Subcutaneous abdominal adipose tissue (tissue), 5 donors: ENCODE data around the gene KCNQ4.

ENCODE experiments used
- H3K27ac ChIP-seq: one replicate; pipeline ENCODE4 v1.7.0; 2013; ENCODE audit warnings: low read depth, mild to moderate bottlenecking, inconsistent platforms, low read length, moderate library complexity
- H3K27me3 ChIP-seq, 5 donors: one replicate each; pipeline ENCODE4 v1.7.0; 2013; ENCODE audit warnings: low read length in 5 of 5, inconsistent platforms in 1 of 5; ENCODE audit not compliant: control insufficient read depth in 5 of 5, insufficient read depth in 4 of 5
- H3K36me3 ChIP-seq, 5 donors: one replicate each; pipeline ENCODE4 v1.7.0; 2013; ENCODE audit warnings: low read length in 5 of 5; ENCODE audit not compliant: control insufficient read depth in 5 of 5, insufficient read depth in 5 of 5
- H3K4me1 ChIP-seq, 5 donors: one replicate each; pipeline ENCODE4 v1.7.0; 2013; ENCODE audit warnings: low read length in 5 of 5, mild to moderate bottlenecking in 3 of 5, moderate library complexity in 1 of 5; ENCODE audit not compliant: control insufficient read depth in 5 of 5, insufficient read depth in 5 of 5
- H3K4me3 ChIP-seq, 5 donors: one replicate each; pipeline ENCODE4 v1.7.0; 2013; ENCODE audit warnings: low read length in 5 of 5, low read depth in 1 of 5
- H3K9ac ChIP-seq, 5 donors: one replicate each; pipeline ENCODE4 v1.7.0; 2013; ENCODE audit warnings: low read length in 5 of 5, mild to moderate bottlenecking in 4 of 5, moderate library complexity in 3 of 5
- H3K9me3 ChIP-seq, 5 donors: one replicate each; pipeline ENCODE4 v1.7.0; 2013; ENCODE audit warnings: low read length in 5 of 5; ENCODE audit not compliant: control insufficient read depth in 5 of 5
- donor health status: healthy.
- donor health status: healthy.
- donor health status: healthy.
- donor health status: healthy.
- donor health status: healthy.

KCNQ4 gene

DNA sequence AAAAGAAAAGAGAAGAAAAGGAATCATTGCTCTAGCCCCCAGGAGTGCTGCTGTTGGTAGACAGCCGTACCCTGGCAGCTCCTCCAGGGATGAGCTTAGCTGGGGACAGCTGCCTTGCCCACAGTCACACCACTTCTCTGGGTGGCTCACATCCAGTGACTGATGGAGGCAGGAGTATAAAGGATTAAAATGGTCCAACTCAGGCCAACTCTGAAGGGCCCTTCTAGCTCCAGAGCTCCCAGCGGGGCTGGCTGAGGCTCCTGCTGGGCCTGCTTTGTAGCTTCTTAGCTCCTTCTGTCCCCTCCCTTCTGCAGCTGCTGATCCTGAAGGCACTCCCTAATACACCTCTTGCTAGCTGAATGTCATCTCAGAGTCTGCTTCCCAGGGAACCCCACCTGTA lies 74.2 kb downstream of the KCNQ4 start:
- Histone ChIP-seq H3K9ac (no peak overlapping the region), H3K27ac (no peak overlapping the region), H3K4me3 (no peak overlapping the region), H3K9me3 (no peaks in the 10 kb centered on the region), H3K36me3 (no peaks in the 10 kb centered on the region), H3K4me1 (peaks cover 2 to 21% (median 18%) of the 10 kb centered on the region in 5 donors), H3K27me3 (no peaks in the 10 kb centered on the region)

- no peaks in the 10 kb centered on the region for H3K27me3 ChIP-seq
- no peak overlapping the region for H3K9ac ChIP-seq
- H3K4me1 ChIP-seq, result peaks cover 2 to 20% (median 15%) of the 10 kb centered on the region in 5 donors
- H3K36me3 ChIP-seq, result no peaks in the 10 kb centered on the region
- H3K4me3 ChIP-seq, result no peak overlapping the region
- no peak overlapping the region for H3K27ac ChIP-seq
- no peaks in the 10 kb centered on the region for H3K9me3 ChIP-seq
Measured at GRCh38 chr1:40858856-40859416, 75.3 kb downstream of the KCNQ4 start.

- no peaks in the 10 kb centered on the region for H3K36me3 ChIP-seq
- peak overlapping the region; percentile 84 for H3K27ac ChIP-seq
- H3K9me3 ChIP-seq, result no peaks in the 10 kb centered on the region
- no peaks in the 10 kb centered on the region for H3K27me3 ChIP-seq
- H3K4me3 ChIP-seq, result peak overlapping the region; percentile 55 to 79 (median 65)
- H3K9ac ChIP-seq, result peak overlapping the region in 4 of 5 donors; percentile 43 to 80 (median 62)
- H3K4me1 ChIP-seq, result peaks cover 2 to 20% (median 14%) of the 10 kb centered on the region in 5 donors
Measured at GRCh38 chr1:40860706-40861223, 77.2 kb downstream of the KCNQ4 start.

DNA sequence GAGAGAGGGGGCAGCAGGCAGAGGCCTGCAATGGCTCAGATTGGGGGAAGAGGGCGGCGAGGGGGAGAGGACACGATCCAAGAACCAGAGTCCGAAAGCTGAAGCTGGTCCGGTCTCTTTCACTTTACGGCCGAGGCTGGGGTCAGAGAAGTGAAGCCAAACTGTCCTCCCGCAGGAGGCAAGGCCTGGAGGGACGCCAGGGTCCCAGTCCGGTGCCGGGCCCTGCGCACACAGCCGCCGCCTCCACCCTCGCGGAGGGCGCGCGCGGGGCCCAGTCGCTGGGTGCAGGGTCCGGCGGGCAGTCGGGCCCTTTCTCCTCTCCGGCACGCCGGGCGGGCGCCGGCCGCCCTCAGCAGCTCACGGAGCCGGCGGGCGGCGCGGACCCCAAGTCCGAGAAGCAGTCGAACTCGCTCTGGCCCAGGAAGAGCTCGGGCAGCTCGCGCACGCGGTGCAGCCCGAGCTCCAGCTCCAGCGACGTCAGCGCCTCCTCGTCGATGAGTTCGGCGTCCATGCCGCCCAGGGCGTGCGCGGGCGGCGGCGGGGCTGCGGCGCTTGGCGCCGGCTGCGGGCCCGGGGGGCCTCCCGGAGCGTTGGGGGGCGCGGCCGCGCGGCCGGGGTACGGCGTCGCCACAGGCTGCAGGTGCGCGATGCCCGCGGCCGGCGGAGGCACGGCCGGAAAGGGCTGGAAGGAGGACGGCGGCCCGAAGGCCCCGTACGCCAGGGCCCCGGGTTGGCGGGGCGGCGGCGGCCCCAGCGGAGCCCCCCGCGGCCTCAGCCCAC lies 77.8 kb downstream of the KCNQ4 start:
- Histone ChIP-seq H3K27me3 (no peaks in the 10 kb centered on the region), H3K4me1 (peaks cover 2 to 23% (median 20%) of the 10 kb centered on the region in 5 donors), H3K27ac (peak overlapping the region; percentile 84), H3K36me3 (no peaks in the 10 kb centered on the region), H3K9me3 (no peaks in the 10 kb centered on the region), H3K9ac (peak overlapping the region in 4 of 5 donors; percentile 64 to 80 (median 69)), H3K4me3 (peak overlapping the region; percentile 55 to 79 (median 65))

DNA sequence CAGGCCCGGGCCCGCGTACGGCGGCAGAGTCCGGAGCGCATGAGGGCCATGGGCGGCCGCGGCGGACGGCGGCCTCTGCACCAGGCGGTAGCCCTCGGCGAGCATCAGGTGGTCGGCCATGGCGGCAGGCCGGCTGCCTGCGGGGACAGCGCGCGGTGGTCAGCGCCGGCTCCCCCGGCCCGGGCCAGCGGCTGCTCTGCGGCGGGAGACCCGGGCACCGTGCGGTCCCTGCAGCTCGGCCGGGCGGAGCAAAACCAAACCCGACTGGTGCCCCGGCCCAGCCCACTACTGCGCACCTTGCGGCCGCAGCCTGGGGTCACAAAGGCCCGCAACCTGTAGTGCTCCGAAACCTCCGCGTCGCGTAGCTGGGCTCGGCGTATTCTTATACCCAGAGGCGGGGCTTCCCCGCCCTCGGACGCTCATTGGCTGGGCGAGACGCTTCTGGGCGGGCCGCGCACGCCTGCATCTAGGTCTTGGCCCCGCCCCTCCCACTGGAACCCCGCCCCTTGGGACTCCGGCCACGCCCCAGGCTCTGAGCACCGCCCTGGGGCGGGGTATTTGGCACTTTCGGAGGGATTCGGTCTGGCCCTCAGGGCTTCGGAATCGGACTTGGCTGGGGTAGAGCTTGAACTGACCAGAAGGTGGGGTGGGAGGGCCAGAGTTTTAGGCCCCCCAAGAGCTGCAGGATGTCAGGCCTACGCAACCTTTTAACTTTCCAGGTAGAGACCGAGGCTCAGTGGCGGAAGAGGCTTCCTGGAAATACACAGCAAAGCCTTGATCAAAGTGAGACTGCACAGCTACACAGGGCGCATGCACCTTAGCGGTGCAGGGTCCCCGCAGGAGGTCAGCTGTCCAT lies 78.6 kb downstream of the KCNQ4 start, which contains the start of gene CITED4:
TSS of gene CITED4 (minus strand) at position 356 of the 856 bp plus-strand sequence. CDS start at position 120, 236 bp downstream.
- Histone ChIP-seq H3K4me3 (peak within 1 kb of the TSS; percentile 63 to 79 (median 70)), H3K27me3 (no peaks in the 10 kb centered on the region), H3K9ac (peak within 1 kb of the TSS in 4 of 5 donors; percentile 64 to 80 (median 69)), H3K4me1 (peaks cover 2 to 23% (median 20%) of the 10 kb centered on the region in 5 donors), H3K9me3 (no peaks in the 10 kb centered on the region), H3K36me3 (no peaks in the 10 kb centered on the region), H3K27ac (peak within 1 kb of the TSS; percentile 84)

- Histone ChIP-seq H3K4me3 (no peak overlapping the region), H3K36me3 (no peaks in the 10 kb centered on the region), H3K27ac (no peak overlapping the region), H3K9ac (no peak overlapping the region), H3K27me3 (no peaks in the 10 kb centered on the region), H3K4me1 (peaks cover 0 to 6% (median 3%) of the 10 kb centered on the region in 5 donors), H3K9me3 (peaks cover 3 to 7% (median 6%) of the 10 kb centered on the region in 5 donors)
Measured at GRCh38 chr1:40868051-40868723, 84.6 kb downstream of the KCNQ4 start.

- no peak overlapping the region for H3K4me3 ChIP-seq
- H3K27ac ChIP-seq, result no peak overlapping the region
- H3K4me1 ChIP-seq, result peaks cover 0 to 6% (median 5%) of the 10 kb centered on the region in 5 donors
- no peaks in the 10 kb centered on the region for H3K27me3 ChIP-seq
- H3K9me3 ChIP-seq, result peaks cover 3 to 7% (median 6%) of the 10 kb centered on the region in 5 donors
- no peak overlapping the region for H3K9ac ChIP-seq
- no peaks in the 10 kb centered on the region for H3K36me3 ChIP-seq
Measured at GRCh38 chr1:40870135-40870728, 86.6 kb downstream of the KCNQ4 start.

- Histone ChIP-seq H3K27ac (no peak overlapping the region), H3K27me3 (no peaks in the 10 kb centered on the region)
Measured at GRCh38 chr1:40872276-40872675, 88.7 kb downstream of the KCNQ4 start.

More at GRCh38 chr1:40872276-40872675, 88.7 kb downstream of the KCNQ4 start:
- H3K9ac ChIP-seq, result no peak overlapping the region
- peaks cover 0 to 7% (median 3%) of the 10 kb centered on the region in 5 donors for H3K4me1 ChIP-seq
- peaks cover 3 to 14% (median 10%) of the 10 kb centered on the region in 5 donors for H3K9me3 ChIP-seq
- H3K4me3 ChIP-seq, result no peak overlapping the region
- H3K36me3 ChIP-seq, result no peaks in the 10 kb centered on the region
